Astrocyte (in vitro differentiated cells and primary cell): ENCODE results near the gene SYNE1.

Experiments
- EZH2 ChIP-seq: IDR thresholded peaks from 2 replicates; pipeline ENCODE4 v1.6.1; 2012; ENCODE audit warnings: mild to moderate bottlenecking, low read length, inconsistent platforms; ENCODE audit not compliant: insufficient read depth
- TF ChIP-seq, protein P1 (sequence below): IDR thresholded peaks from 2 replicates; pipeline ENCODE4 v1.5.1; 2011; ENCODE audit warnings: low read depth, mild to moderate bottlenecking, inconsistent platforms, low read length, moderate library complexity; ENCODE audit not compliant: insufficient read depth

DNA sequence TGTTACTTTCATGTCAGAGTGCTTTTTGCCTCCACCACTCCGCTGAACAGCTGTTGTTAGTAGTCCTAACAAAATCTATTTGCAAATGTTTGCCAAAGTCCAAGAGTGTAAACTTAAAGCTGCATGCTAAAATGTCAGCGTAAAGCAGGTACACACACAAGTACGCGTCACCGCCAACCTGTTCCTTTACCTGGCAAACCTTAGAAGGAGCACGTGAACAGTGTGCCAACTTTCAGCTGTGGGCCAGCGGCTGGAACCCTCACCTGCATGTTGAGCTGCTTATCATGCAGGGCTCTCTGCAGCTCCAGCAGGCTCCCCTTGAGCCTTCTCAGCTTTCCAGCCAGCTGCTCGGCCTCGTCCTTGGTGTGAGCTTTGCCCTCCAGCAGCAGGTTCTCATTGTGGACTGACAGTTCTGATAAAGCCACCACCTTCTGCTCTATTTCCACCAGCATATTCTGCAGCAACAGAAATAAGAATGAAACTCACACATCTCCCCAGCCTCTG lies 359.3 kb downstream of the SYNE1 start:
- TF ChIP-seq, protein P1, sequence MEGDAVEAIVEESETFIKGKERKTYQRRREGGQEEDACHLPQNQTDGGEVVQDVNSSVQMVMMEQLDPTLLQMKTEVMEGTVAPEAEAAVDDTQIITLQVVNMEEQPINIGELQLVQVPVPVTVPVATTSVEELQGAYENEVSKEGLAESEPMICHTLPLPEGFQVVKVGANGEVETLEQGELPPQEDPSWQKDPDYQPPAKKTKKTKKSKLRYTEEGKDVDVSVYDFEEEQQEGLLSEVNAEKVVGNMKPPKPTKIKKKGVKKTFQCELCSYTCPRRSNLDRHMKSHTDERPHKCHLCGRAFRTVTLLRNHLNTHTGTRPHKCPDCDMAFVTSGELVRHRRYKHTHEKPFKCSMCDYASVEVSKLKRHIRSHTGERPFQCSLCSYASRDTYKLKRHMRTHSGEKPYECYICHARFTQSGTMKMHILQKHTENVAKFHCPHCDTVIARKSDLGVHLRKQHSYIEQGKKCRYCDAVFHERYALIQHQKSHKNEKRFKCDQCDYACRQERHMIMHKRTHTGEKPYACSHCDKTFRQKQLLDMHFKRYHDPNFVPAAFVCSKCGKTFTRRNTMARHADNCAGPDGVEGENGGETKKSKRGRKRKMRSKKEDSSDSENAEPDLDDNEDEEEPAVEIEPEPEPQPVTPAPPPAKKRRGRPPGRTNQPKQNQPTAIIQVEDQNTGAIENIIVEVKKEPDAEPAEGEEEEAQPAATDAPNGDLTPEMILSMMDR, result no peak
- no peak for TF ChIP-seq EZH2
